Measurements from ENCODE around the gene IL1RAPL2. TPM values are rescaled to one million over a fixed set of nuclear protein-coding genes. Genes with fewer than 3 reads are reported as not detected.

The IL1RAPL2 gene
- total RNA-seq (2022; extraction: Qiagen RNA extraction), result not detected in 5 replicates

DNA sequence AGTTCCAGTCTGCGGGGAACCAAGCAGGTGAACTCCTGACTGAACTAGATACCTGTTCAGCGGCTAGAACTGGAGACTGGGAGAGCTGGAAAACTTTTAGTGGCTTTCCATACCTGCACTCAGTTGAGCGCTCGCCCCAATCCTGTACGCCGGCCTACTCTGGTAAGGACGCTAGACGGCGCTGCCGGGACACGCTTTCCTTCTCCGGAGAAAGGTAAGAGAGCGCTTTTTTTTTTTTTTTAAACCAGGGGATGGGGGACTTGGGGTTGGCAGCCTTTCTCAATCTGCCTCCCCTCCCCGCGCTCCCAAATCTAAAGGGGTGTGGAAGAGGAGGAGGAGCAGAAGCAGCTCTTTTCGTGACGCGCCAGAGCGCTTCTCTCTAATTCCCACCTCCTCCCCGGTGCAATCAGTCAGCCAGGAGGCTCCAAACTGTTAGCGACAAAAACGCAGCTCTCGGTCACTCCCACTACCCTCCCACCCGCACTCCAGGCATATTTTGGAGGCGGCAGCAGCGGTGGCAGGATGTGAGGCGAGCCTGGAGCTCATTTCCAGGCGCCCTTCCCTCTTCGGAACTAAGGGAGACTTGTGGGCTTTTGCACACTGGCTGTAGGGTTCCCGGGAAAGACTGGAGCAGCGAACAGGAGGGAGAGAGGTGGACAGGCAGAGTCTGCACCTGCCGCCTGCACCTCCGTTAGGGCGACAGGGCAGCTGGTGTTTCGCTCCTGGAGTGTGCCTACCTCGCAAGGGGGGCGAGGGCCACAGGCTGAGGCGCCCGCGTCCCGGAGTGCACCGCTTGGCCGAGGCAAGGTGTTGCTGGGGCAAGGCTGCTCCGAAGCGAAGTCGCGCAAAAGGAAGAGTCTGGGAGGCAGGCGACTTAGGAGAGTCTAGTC is at the start of gene IL1RAPL2:
Gene IL1RAPL2 (plus strand): TSS at position 409 of the 890 bp plus-strand sequence.

DNA sequence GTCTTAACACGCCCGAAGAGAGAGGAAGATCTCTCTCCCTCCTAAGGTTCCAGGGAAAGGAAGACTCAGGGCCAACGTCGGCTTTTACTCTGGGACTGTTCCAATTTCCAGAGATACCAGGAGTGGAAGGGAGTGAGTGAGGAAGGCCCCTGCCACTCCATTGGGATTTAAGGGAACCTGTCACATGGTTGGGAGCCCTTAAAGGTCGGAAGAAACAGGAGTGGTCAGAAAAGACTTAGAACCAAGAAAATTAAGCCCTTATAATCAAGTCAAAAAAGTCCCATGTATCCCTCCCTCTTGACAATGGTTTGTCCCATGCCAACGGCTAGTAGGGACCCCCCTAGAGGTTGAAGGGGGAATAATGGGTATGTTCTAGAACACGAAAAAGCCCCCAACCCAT is 654.6 kb downstream of the IL1RAPL2 start, which contains the start of gene TEX13A:
Gene TEX13A (minus strand): TSS at position 59 of the 400 bp plus-strand sequence. CDS start 297 bp downstream, outside the sequence.

